T-helper 1 cell treated with Interleukin-12 subunit alpha and Interleukin-12 subunit beta and Interleukin-4 antibody, amounts not matched to agents 30 ng/mL and 1 ng/mL, for 36 hours (primary cell): ENCODE results near the gene MRPL52. TPM values are rescaled to one million over a fixed set of nuclear protein-coding genes. Genes with fewer than 3 reads are reported as not detected.
"Not testable (repeated sequence)": the region's sequence is repeated elsewhere in the genome, so short reads cannot be mapped to it uniquely, and the experiment has no call there.

ENCODE experiments used
- intact Hi-C: fragments of 100-400 bp; cut with micrococcal nuclease; formaldehyde crosslinking; loops from one replicate; pipeline ENCODE4 v1.15.1; 2024
- total RNA-seq: library from RNA; stranded (reverse); gene quantifications from 2 replicates; pipeline ENCODE4 v1.2.3, GENCODE V29; 2022

MRPL52 gene
- total RNA-seq: 136 and 138 TPM in 2 replicates

- intact Hi-C loops: loop anchor here (1.0 to 10.0 kb wide), 10 partner anchors 23 to 1095 kb away; partner anchors contain the start of genes DAD1, LRP10, OXA1L and PPP1R3E
Observed at GRCh38 chr14:22829661-22830442, at the start of gene MRPL52. Gene MRPL52, plus strand, starts transcription at chr14:22829887. Its CDS starts 26 bp downstream, at chr14:22829913.

- intact Hi-C loops: no loop called here
Observed at GRCh38 chr14:22780105-22780679, 49.5 kb upstream of the MRPL52 start.

- intact Hi-C loops: no loop called here
Observed at GRCh38 chr14:22780941-22781300, 48.8 kb upstream of the MRPL52 start.

GRCh38 chr14:22781301-22781991, 48.2 kb upstream of the MRPL52 start:
- intact Hi-C loops: no loop called here

- intact Hi-C loops: no loop called here
Observed at GRCh38 chr14:22786685-22787084, 43.0 kb upstream of the MRPL52 start.

GRCh38 chr14:22791301-22791700, 38.4 kb upstream of the MRPL52 start:
- intact Hi-C loops: no loop called here

- intact Hi-C loops: no loop called here
Observed at GRCh38 chr14:22792158-22792557, 37.5 kb upstream of the MRPL52 start.

- intact Hi-C loops: not testable (repeated sequence)
Observed at GRCh38 chr14:22793550-22793949, 36.1 kb upstream of the MRPL52 start.

- intact Hi-C loops: no loop called here
Observed at GRCh38 chr14:22793976-22794375, 35.7 kb upstream of the MRPL52 start.

- intact Hi-C loops: no loop called here
Observed at GRCh38 chr14:22794551-22794951, 35.1 kb upstream of the MRPL52 start.

- intact Hi-C loops: no loop called here
Observed at GRCh38 chr14:22796087-22796707, 33.5 kb upstream of the MRPL52 start.

- intact Hi-C loops: no loop called here
Observed at GRCh38 chr14:22797017-22797917, 32.4 kb upstream of the MRPL52 start.

- intact Hi-C loops: no loop called here
Observed at GRCh38 chr14:22798528-22798927, 31.2 kb upstream of the MRPL52 start.

GRCh38 chr14:22800346-22800745, 29.3 kb upstream of the MRPL52 start:
- intact Hi-C loops: no loop called here

- intact Hi-C loops: no loop called here
Observed at GRCh38 chr14:22801716-22802115, 28.0 kb upstream of the MRPL52 start.

- intact Hi-C loops: no loop called here
Observed at GRCh38 chr14:22802860-22803686, 26.6 kb upstream of the MRPL52 start.

GRCh38 chr14:22803687-22803974, 26.1 kb upstream of the MRPL52 start:
- intact Hi-C loops: no loop called here

- intact Hi-C loops: not testable (repeated sequence)
Observed at GRCh38 chr14:22805235-22805634, 24.5 kb upstream of the MRPL52 start.

GRCh38 chr14:22807432-22808087, 22.1 kb upstream of the MRPL52 start:
- intact Hi-C loops: no loop called here
